Measurements from ENCODE around the gene TMEM176A.

The TMEM176A gene

GRCh38 chr7:150820148-150820547 is 19.6 kb downstream of the TMEM176A start:
- no peak for DNase-seq

- no peak for DNase-seq
Measured at GRCh38 chr7:150820578-150821198, 20.1 kb downstream of the TMEM176A start.

- DNase-seq = no peak
Measured at GRCh38 chr7:150823043-150823442, 22.5 kb downstream of the TMEM176A start.

- DNase-seq = no peak
Measured at GRCh38 chr7:150823484-150824126, 23.0 kb downstream of the TMEM176A start.

GRCh38 chr7:150824379-150825177 is 24.0 kb downstream of the TMEM176A start:
- DNase-seq = no peak

GRCh38 chr7:150826061-150826849 is 25.7 kb downstream of the TMEM176A start:
- DNase-seq = no peak

GRCh38 chr7:150828384-150828783 is 27.8 kb downstream of the TMEM176A start:
- no peak for DNase-seq

- no peak for DNase-seq
Measured at GRCh38 chr7:150829426-150829825, 28.9 kb downstream of the TMEM176A start.

- DNase-seq = no peak
Measured at GRCh38 chr7:150830937-150831336, 30.4 kb downstream of the TMEM176A start.

GRCh38 chr7:150831851-150832250 is 31.3 kb downstream of the TMEM176A start:
- DNase-seq = no peak

GRCh38 chr7:150835019-150835418 is 34.5 kb downstream of the TMEM176A start:
- no peak for DNase-seq

- DNase-seq = no peak
Measured at GRCh38 chr7:150835702-150836280, 35.2 kb downstream of the TMEM176A start.

- DNase-seq = no peak
Measured at GRCh38 chr7:150838965-150839650, 38.5 kb downstream of the TMEM176A start.

GRCh38 chr7:150842018-150842417 is 41.4 kb downstream of the TMEM176A start:
- no peak for DNase-seq

GRCh38 chr7:150842716-150843115 is 42.1 kb downstream of the TMEM176A start:
- DNase-seq = no peak

- DNase-seq = no peak
Measured at GRCh38 chr7:150845421-150845861, 44.9 kb downstream of the TMEM176A start.

- no peak for DNase-seq
Measured at GRCh38 chr7:150846291-150847115, 45.9 kb downstream of the TMEM176A start.

- no peak for DNase-seq
Measured at GRCh38 chr7:150847536-150847935, 47.0 kb downstream of the TMEM176A start.

- no peak for DNase-seq
Measured at GRCh38 chr7:150848111-150848510, 47.5 kb downstream of the TMEM176A start.

- DNase-seq = no peak
Measured at GRCh38 chr7:150848561-150849115, 48.1 kb downstream of the TMEM176A start.

Measured in stimulated activated CD4-positive, alpha-beta T cell treated with anti-CD3 and anti-CD28 coated beads, Interleukin-15, amount 100 ng/mL, for 24 hours (primary cell).